ENCODE results near the gene B4GALNT3. TPM values are rescaled to one million over a fixed set of nuclear protein-coding genes. Genes with fewer than 3 reads are reported as not detected.

B4GALNT3 gene
- total RNA-seq, 1 experiment from 2014 or later = 23.3 TPM

DNA sequence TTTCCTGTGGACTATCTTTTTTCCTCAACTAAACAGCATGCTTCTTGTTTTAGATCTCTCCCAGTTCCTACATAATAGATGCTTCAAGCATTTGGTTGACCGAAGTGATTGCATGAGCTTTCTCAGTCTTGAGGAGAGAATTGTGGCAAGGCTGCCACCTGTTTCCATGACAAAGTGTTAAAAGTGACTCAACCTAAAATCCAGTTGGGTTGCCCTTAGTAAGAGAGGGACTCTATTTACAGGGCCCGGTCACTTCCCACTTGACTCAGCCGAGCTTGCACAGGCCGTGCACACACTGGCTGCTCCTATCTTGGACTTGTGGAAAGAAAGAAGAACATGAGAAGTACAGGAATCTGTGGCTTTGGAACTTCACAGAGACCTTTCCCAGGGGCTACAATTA is 2.1 kb upstream of the B4GALNT3 start:
- H2AK5ac ChIP-seq (ENCODE audit: insufficient read length, low read length) = no peak overlapping the region
- H2BK120ac ChIP-seq (ENCODE audit: low read depth, low read length, poor library complexity, severe bottlenecking) = no peak overlapping the region
- H3K79me1 ChIP-seq (ENCODE audit: insufficient read depth, low read depth, low read length, poor library complexity, severe bottlenecking) = no peaks in the 10 kb centered on the region
- H3K9ac ChIP-seq (ENCODE audit: extremely low read depth, insufficient read length, low read length) = no peak overlapping the region
- no peak overlapping the region for H2BK15ac ChIP-seq (ENCODE audit: low read depth, low read length)
- H3K27ac ChIP-seq (ENCODE audit: insufficient read length, low read depth, low read length) = no peak overlapping the region
- H3K9me3 ChIP-seq (ENCODE audit: control insufficient read depth, low read depth, low read length) = no peaks in the 10 kb centered on the region
- no peak overlapping the region for H4K91ac ChIP-seq (ENCODE audit: insufficient read length, low read depth, low read length)
- H4K20me1 ChIP-seq (ENCODE audit: control insufficient read depth, insufficient read depth, insufficient read length) = no peaks in the 10 kb centered on the region
- H2BK20ac ChIP-seq (ENCODE audit: low read depth, low read length, poor library complexity, severe bottlenecking) = no peak overlapping the region
- no peak overlapping the region for H2BK5ac ChIP-seq (ENCODE audit: insufficient read length, low read length)
- H3K14ac ChIP-seq (ENCODE audit: insufficient read depth, low read length) = no peak overlapping the region
- H3K27ac Mint-ChIP-seq = no peak overlapping the region
- H4K8ac ChIP-seq (replicated peaks; ENCODE audit: insufficient read length, low read depth, low read length) = no peak overlapping the region
- peaks cover 7 to 18% of the 10 kb centered on the region in 2 experiments for H3K9me3 Mint-ChIP-seq
- no peak overlapping the region for H3K23ac ChIP-seq (ENCODE audit: insufficient read length, low read depth, low read length)
- H3K18ac ChIP-seq (ENCODE audit: insufficient read length, low read depth, low read length) = no peak overlapping the region
- peaks cover 51% of the 10 kb centered on the region for H3K27me3 Mint-ChIP-seq (ENCODE audit: low read depth)
- peaks cover 12% of the 10 kb centered on the region for H3K23me2 ChIP-seq (ENCODE audit: insufficient read length, low read depth, low read length, poor library complexity, severe bottlenecking)
- no peak overlapping the region for H2BK12ac ChIP-seq (ENCODE audit: insufficient read length, low read depth, low read length)
- no peak for DNase-seq
- no peak overlapping the region for H3K56ac ChIP-seq (ENCODE audit: insufficient read length, low read depth, low read length)
- H3K4me1 ChIP-seq (ENCODE audit: insufficient read depth, low read length) = no peaks in the 10 kb centered on the region
- no peak overlapping the region for H4K5ac ChIP-seq (ENCODE audit: insufficient read length, low read depth, low read length)
- no peak overlapping the region for H3T11ph ChIP-seq (ENCODE audit: low read length)
- no CpG with 5 or more reads among the region's 4 CpGs for WGBS (ENCODE audit: extremely low coverage, insufficient read length, low lambda C conversion rate)
- H3K79me2 ChIP-seq (ENCODE audit: insufficient read depth, low read length) = no peaks in the 10 kb centered on the region
- H2AFZ ChIP-seq (ENCODE audit: low read length) = no peak overlapping the region
- no peak overlapping the region for H3K4me3 Mint-ChIP-seq
- peaks cover 6% of the 10 kb centered on the region; the same call in 1 of the 2 replicates for H3K27me3 ChIP-seq (ENCODE audit: insufficient read depth, low read length)
- TF ChIP-seq, protein P1, sequence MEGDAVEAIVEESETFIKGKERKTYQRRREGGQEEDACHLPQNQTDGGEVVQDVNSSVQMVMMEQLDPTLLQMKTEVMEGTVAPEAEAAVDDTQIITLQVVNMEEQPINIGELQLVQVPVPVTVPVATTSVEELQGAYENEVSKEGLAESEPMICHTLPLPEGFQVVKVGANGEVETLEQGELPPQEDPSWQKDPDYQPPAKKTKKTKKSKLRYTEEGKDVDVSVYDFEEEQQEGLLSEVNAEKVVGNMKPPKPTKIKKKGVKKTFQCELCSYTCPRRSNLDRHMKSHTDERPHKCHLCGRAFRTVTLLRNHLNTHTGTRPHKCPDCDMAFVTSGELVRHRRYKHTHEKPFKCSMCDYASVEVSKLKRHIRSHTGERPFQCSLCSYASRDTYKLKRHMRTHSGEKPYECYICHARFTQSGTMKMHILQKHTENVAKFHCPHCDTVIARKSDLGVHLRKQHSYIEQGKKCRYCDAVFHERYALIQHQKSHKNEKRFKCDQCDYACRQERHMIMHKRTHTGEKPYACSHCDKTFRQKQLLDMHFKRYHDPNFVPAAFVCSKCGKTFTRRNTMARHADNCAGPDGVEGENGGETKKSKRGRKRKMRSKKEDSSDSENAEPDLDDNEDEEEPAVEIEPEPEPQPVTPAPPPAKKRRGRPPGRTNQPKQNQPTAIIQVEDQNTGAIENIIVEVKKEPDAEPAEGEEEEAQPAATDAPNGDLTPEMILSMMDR (conservative IDR thresholded peaks at IDR 0.05) = no peak
- peaks cover 8 to 22% (median 9%) of the 10 kb centered on the region in 3 experiments; a peak in 6 of 7 replicates for H3K36me3 Mint-ChIP-seq (ENCODE audit: insufficient read depth in 1 of 3, low read depth in 3 of 3)
- no peak overlapping the region for H3K4me2 ChIP-seq (ENCODE audit: insufficient read depth, insufficient read length, low read length)
- H3K4ac ChIP-seq (ENCODE audit: low read depth, low read length) = no peak overlapping the region
- H3K4me1 Mint-ChIP-seq = peaks cover 17 to 29% of the 10 kb centered on the region in 2 experiments

Measured in H9 (cell line).